IMR-90 (cell line): ENCODE results near the gene HPSE2. TPM values are rescaled to one million over a fixed set of nuclear protein-coding genes. Genes with fewer than 3 reads are reported as not detected.

Experiments used
- ATAC-seq: fragments of 200-7000 bp; cut with Tn5 transposase; 2 replicates; pipeline ENCODE4 v1.9.1; 2020; ENCODE audit warnings: low read depth, mild to moderate bottlenecking, moderate library complexity
- BruUV-seq: library from RNA; stranded (reverse); fragments of 400-500 nt; replicated peaks from 2 replicates; lab custom pipeline; 2021; lab: Mats Ljungman, UMichigan
- CTCF ChIA-PET: fragments of 300-600 bp; formaldehyde crosslinking; extraction: SDS; loops from one replicate; lab custom pipeline; 2021; ENCODE audit warnings: antibody characterized with exemption; lab: Yijun Ruan, JAX
- POLR2A ChIA-PET: fragments of 300-600 bp; sonication (Branson Sonifier 250); formaldehyde crosslinking; loops from one replicate; lab custom pipeline; 2022; ENCODE audit warnings: antibody characterized with exemption; ENCODE audit not compliant: unreplicated experiment; lab: Charles Lee
- DNase-seq: peaks from one replicate; pipeline ENCODE4 v3.0.0; 2013
- H2AFZ ChIP-seq: replicated peaks from 2 replicates; pipeline ENCODE3; 2013; ENCODE audit warnings: low read length, mild to moderate bottlenecking; ENCODE audit not compliant: poor library complexity
- H2AK5ac ChIP-seq: 2 replicates; pipeline ENCODE4 v1.6.1; 2013; ENCODE audit warnings: low read depth, low read length, inconsistent platforms
- H2AK9ac ChIP-seq: replicated peaks from 2 replicates; pipeline ENCODE3; 2013; ENCODE audit warnings: mild to moderate bottlenecking, low read depth, low read length, moderate library complexity; ENCODE audit not compliant: poor library complexity
- H2BK120ac ChIP-seq: 2 replicates; pipeline ENCODE4 v1.6.1; 2013; ENCODE audit warnings: low read depth, low read length, inconsistent platforms
- H2BK15ac ChIP-seq: 3 replicates; pipeline ENCODE4 v1.6.1; 2013; ENCODE audit warnings: low read depth, low read length, inconsistent platforms
- H2BK20ac ChIP-seq: 2 replicates; pipeline ENCODE4 v1.6.1; 2013; ENCODE audit warnings: low read depth, mild to moderate bottlenecking, inconsistent platforms, low read length, moderate library complexity
- H2BK5ac ChIP-seq: 2 replicates; pipeline ENCODE4 v1.6.1; 2013; ENCODE audit warnings: mild to moderate bottlenecking, low read depth, low read length, inconsistent platforms; ENCODE audit not compliant: poor library complexity, severe bottlenecking
- H3K14ac ChIP-seq: replicated peaks from 2 replicates; pipeline ENCODE4 v1.6.1; 2013; ENCODE audit warnings: low read depth, low read length, inconsistent platforms
- H3K18ac ChIP-seq: 2 replicates; pipeline ENCODE4 v1.6.1; 2013; ENCODE audit warnings: low read depth, low read length, control low read depth
- H3K23ac ChIP-seq: 2 replicates; pipeline ENCODE4 v1.6.1; 2013; ENCODE audit warnings: low read depth, low read length, inconsistent platforms
- H3K27ac ChIP-seq: 2 replicates; pipeline ENCODE4 v1.5.1; 2013; ENCODE audit warnings: mild to moderate bottlenecking, control low read depth, low read length; ENCODE audit not compliant: insufficient read depth
- H3K27me3 ChIP-seq: 2 replicates; pipeline ENCODE4 v1.6.1; 2013; ENCODE audit warnings: low read length; ENCODE audit not compliant: control insufficient read depth, insufficient read depth
- H3K36me3 ChIP-seq: 2 replicates; pipeline ENCODE4 v1.6.1; 2013; ENCODE audit warnings: low read length, mixed read lengths; ENCODE audit not compliant: control insufficient read depth, insufficient read depth
- H3K4ac ChIP-seq: 2 replicates; pipeline ENCODE4 v1.6.1; 2013; ENCODE audit warnings: low read depth, low read length, inconsistent platforms
- H3K4me1 ChIP-seq: 2 replicates; pipeline ENCODE4 v1.6.1; 2013; ENCODE audit warnings: low read length, mixed read lengths; ENCODE audit not compliant: control insufficient read depth, insufficient read depth
- H3K4me2 ChIP-seq: 2 replicates; pipeline ENCODE4 v1.6.1; 2013; ENCODE audit warnings: low read depth, mild to moderate bottlenecking, control low read depth, low read length, moderate library complexity
- H3K4me3 ChIP-seq: 2 replicates; pipeline ENCODE4 v1.5.1; 2013; ENCODE audit warnings: low read depth, mild to moderate bottlenecking, control low read depth, low read length, moderate library complexity; ENCODE audit not compliant: insufficient read depth
- H3K56ac ChIP-seq: 2 replicates; pipeline ENCODE4 v1.6.1; 2013; ENCODE audit warnings: low read length, inconsistent platforms; ENCODE audit not compliant: insufficient read depth; ENCODE audit errors: extremely low read depth
- H3K79me1 ChIP-seq, 2 experiments: 2 replicates each; pipeline ENCODE4 v1.6.1; 2013; ENCODE audit warnings: low read length in 2 of 2, inconsistent platforms in 1 of 2, low read depth in 1 of 2
- H3K9ac ChIP-seq: 2 replicates; pipeline ENCODE4 v1.6.1; 2013; ENCODE audit warnings: low read depth, low read length, control low read depth
- H3K9me1 ChIP-seq: 2 replicates; pipeline ENCODE4 v1.6.1; 2013; ENCODE audit warnings: low read length, inconsistent platforms; ENCODE audit not compliant: insufficient read depth
- H3K9me3 ChIP-seq: 2 replicates; pipeline ENCODE4 v1.6.1; 2013; ENCODE audit warnings: low read length; ENCODE audit not compliant: control insufficient read depth, insufficient read depth
- H4K20me1 ChIP-seq: 2 replicates; pipeline ENCODE4 v1.6.1; 2013; ENCODE audit warnings: low read length, inconsistent platforms; ENCODE audit not compliant: insufficient read depth
- H4K5ac ChIP-seq: 2 replicates; pipeline ENCODE4 v1.6.1; 2013; ENCODE audit warnings: mild to moderate bottlenecking, low read depth, low read length, control low read depth
- H4K8ac ChIP-seq, 2 experiments: 2 replicates each; pipeline ENCODE4 v1.6.1; 2013; ENCODE audit warnings: low read depth in 2 of 2, low read length in 2 of 2, control low read depth in 1 of 2, inconsistent platforms in 1 of 2
- H4K91ac ChIP-seq: 2 replicates; pipeline ENCODE4 v1.6.1; 2013; ENCODE audit warnings: low read depth, low read length, inconsistent platforms; ENCODE audit not compliant: insufficient read depth
- BHLHE40 ChIP-seq: fragments of 150-350 bp; IDR thresholded peaks from 2 replicates; pipeline ENCODE4 v1.6.1; 2016; ENCODE audit warnings: mild to moderate bottlenecking, low read depth, low read length
- CEBPB ChIP-seq: IDR thresholded peaks from 2 replicates; pipeline ENCODE4 v1.6.1; 2012; ENCODE audit warnings: low read depth, low read length, improper control_type of control experiment
- CTCF ChIP-seq: conservative IDR thresholded peaks from 2 replicates; pipeline ENCODE4 v1.5.1; 2012; ENCODE audit warnings: mild to moderate bottlenecking, low read depth, low read length, improper control_type of control experiment
- MAFK ChIP-seq: IDR thresholded peaks from 2 replicates; pipeline ENCODE4 v1.6.1; 2012; ENCODE audit warnings: low read depth, low read length, improper control_type of control experiment
- MXI1 ChIP-seq: IDR thresholded peaks from 2 replicates; pipeline ENCODE4 v1.6.1; 2012; ENCODE audit warnings: low read depth, mild to moderate bottlenecking, low read length, moderate library complexity, borderline replicate concordance
- RAD21 ChIP-seq: IDR thresholded peaks from 2 replicates; pipeline ENCODE4 v1.6.1; 2012; ENCODE audit warnings: low read length, improper control_type of control experiment
- SMC3 ChIP-seq: fragments of 150-350 bp; IDR thresholded peaks from 2 replicates; pipeline ENCODE4 v1.6.1; 2016; ENCODE audit warnings: low read depth, mild to moderate bottlenecking, antibody characterized with exemption, low read length, moderate library complexity
- WGBS, 2 experiments: methylation state at CpG; one replicate each; pipeline versions ENCODE4 v1.1.5 to v1.1.7; 2013; ENCODE audit warnings: missing lambda C conversion rate in 2 of 2; ENCODE audit not compliant: insufficient read length in 1 of 2; ENCODE audit errors: extremely low coverage in 2 of 2; 5-methylcytosine and 5-hydroxymethylcytosine counted together
- dilution Hi-C: fragments of 300-500 bp; cut with HindIII; formaldehyde crosslinking; loops from one replicate; pipeline ENCODE4 v1.14.3; 2018; ENCODE audit warnings: low sequenced_read_pairs; ENCODE audit not compliant: unreplicated experiment
- in situ Hi-C: fragments of 300-500 bp; cut with MboI; formaldehyde crosslinking; loops from 3 replicates; pipeline ENCODE4 v1.14.3; 2019; ENCODE audit warnings: low sequenced_read_pairs, inconsistent platforms, mixed read lengths
- intact Hi-C: fragments of 100-400 bp; cut with micrococcal nuclease; formaldehyde crosslinking; loops from 2 replicates; pipeline ENCODE4 v1.10.0; 2022
- polyA plus RNA-seq, 3 experiments: library from polyadenylated mRNA; depleted of rRNA; stranded (reverse); fragments of >200 nt; gene quantifications; 2 replicates each; pipeline ENCODE4 v1.2.3, GENCODE V29; 2012; ENCODE audit warnings: low replicate concordance in 1 of 3
- total RNA-seq: library from RNA; depleted of rRNA; stranded (reverse); fragments of >200 nt; gene quantifications from 2 replicates; pipeline ENCODE4 v1.2.3, GENCODE V29; 2012

Gene HPSE2
- total and polyA plus RNA-seq, 2 of the 4 experiments (the other 2 are of a cell fraction) = not detected

DNA sequence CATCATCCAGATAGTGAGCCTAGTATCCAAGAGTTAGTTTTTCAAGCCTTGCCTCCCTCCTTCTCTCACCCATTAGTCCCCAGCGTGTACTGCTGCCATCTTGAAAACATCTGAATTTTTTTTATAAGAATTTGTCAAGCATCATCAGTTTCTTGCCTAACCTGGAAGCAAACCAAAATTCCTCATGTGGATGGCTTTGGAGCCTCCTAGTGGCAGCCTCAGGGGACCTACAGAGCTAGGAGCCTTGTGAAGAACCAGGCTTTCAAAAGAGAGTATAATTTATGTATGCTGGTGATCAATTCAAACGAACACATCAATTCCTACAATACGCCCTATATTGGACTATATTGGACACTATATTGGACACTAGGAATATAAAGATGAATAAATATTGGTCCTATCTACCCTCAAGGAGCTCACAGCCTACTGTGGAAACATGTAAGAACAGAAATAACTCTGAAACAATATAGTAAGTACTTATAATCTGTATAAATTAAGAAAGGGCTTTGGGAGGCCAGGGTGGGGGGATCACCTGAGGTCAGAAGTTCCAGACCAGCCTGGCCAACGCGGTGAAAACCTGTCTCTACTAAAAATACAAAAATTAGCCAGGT lies 63.4 kb downstream of the HPSE2 start:
- no TSS peak for BruUV-seq
- no peaks in the 10 kb centered on the region for H3K36me3 ChIP-seq
- no peak for TF ChIP-seq BHLHE40
- TF ChIP-seq CTCF = peak; percentile 46
- no peak for TF ChIP-seq SMC3
- TF ChIP-seq CEBPB = no peak
- TF ChIP-seq MAFK = no peak
- peak; percentile 43 for TF ChIP-seq RAD21
- no peak for TF ChIP-seq MXI1
- in situ Hi-C loops = no loop called here
- H3K56ac ChIP-seq = no peak overlapping the region
- H2BK15ac ChIP-seq = no peak overlapping the region
- H3K9me3 ChIP-seq = no peaks in the 10 kb centered on the region
- no peak overlapping the region for H2BK120ac ChIP-seq
- no peak overlapping the region for H3K4ac ChIP-seq
- no peak overlapping the region for H3K4me3 ChIP-seq
- DNase-seq = peak; percentile 51
- no peak overlapping the region for H2AK5ac ChIP-seq
- POLR2A ChIA-PET = no interaction called here
- WGBS, 2 experiments = no CpG with 5 or more reads among the region's 5 CpGs
- H4K91ac ChIP-seq = no peak overlapping the region
- H3K14ac ChIP-seq = no peak overlapping the region
- H3K9me1 ChIP-seq = no peaks in the 10 kb centered on the region
- dilution Hi-C loops = no loop called here
- no peak overlapping the region for H2BK5ac ChIP-seq
- no peak overlapping the region for H3K23ac ChIP-seq
- H2AFZ ChIP-seq = no peak overlapping the region
- no peaks in the 10 kb centered on the region for H4K20me1 ChIP-seq
- H4K8ac ChIP-seq = no peak overlapping the region
- peak; percentile 65 for ATAC-seq
- no peak overlapping the region for H3K18ac ChIP-seq
- intact Hi-C loops = loop anchor here (1.0 to 5.0 kb wide), 3 partner anchors 380 to 705 kb away; no protein-coding TSS in a partner anchor
- no peaks in the 10 kb centered on the region for H3K79me1 ChIP-seq
- H2AK9ac ChIP-seq = no peak overlapping the region
- H3K4me2 ChIP-seq = no peak overlapping the region
- CTCF ChIA-PET = no interaction called here
- H3K27ac ChIP-seq = no peak overlapping the region
- H3K27me3 ChIP-seq = no peaks in the 10 kb centered on the region
- no peak overlapping the region for H4K5ac ChIP-seq
- no peaks in the 10 kb centered on the region for H3K4me1 ChIP-seq
- no peak overlapping the region for H2BK20ac ChIP-seq
- H3K9ac ChIP-seq = no peak overlapping the region
